HG02885 (cell line): ENCODE measurements around the gene SLC6A4.
"Not testable (repeated sequence)": the region's sequence is repeated elsewhere in the genome, so short reads cannot be mapped to it uniquely, and the experiment has no call there.

ENCODE experiments used
- ATAC-seq: cut with Tn5 transposase; IDR thresholded peaks from one replicate; pipeline ENCODE4 v1.9.1; 2021; ENCODE audit warnings: mild to moderate bottlenecking; ENCODE audit not compliant: unreplicated experiment, poor library complexity

Gene SLC6A4

GRCh38 chr17:30239089-30239462, 3.6 kb upstream of the SLC6A4 start:
- ATAC-seq = no peak

GRCh38 chr17:30238387-30239088, 3.0 kb upstream of the SLC6A4 start:
- no peak for ATAC-seq

GRCh38 chr17:30238003-30238344, 2.5 kb upstream of the SLC6A4 start:
- ATAC-seq = no peak

GRCh38 chr17:30237296-30238002, 2.0 kb upstream of the SLC6A4 start:
- ATAC-seq = no peak

GRCh38 chr17:30236766-30237165, 1.3 kb upstream of the SLC6A4 start:
- ATAC-seq = no peak

- no peak for ATAC-seq
These were observed 764 bp upstream of the SLC6A4 start for GRCh38 chr17:30236297-30236624.

- ATAC-seq = no peak
These were observed 533 bp downstream of the SLC6A4 start for GRCh38 chr17:30234964-30235363.

- no peak for ATAC-seq
These were observed 1.2 kb downstream of the SLC6A4 start for GRCh38 chr17:30234296-30234695.

- no peak for ATAC-seq
These were observed 2.6 kb downstream of the SLC6A4 start for GRCh38 chr17:30232824-30233427.

- ATAC-seq = no peak
These were observed 3.3 kb downstream of the SLC6A4 start for GRCh38 chr17:30232015-30232823.

- no peak for ATAC-seq
These were observed 4.8 kb downstream of the SLC6A4 start for GRCh38 chr17:30230596-30231125.

GRCh38 chr17:30230009-30230408, 5.5 kb downstream of the SLC6A4 start:
- ATAC-seq = not testable (repeated sequence)

- ATAC-seq = no peak
These were observed 6.5 kb downstream of the SLC6A4 start for GRCh38 chr17:30229012-30229411.

- no peak for ATAC-seq
These were observed 7.5 kb downstream of the SLC6A4 start for GRCh38 chr17:30228011-30228410.

GRCh38 chr17:30226878-30227277, 8.6 kb downstream of the SLC6A4 start:
- no peak for ATAC-seq

GRCh38 chr17:30225919-30226553, 9.5 kb downstream of the SLC6A4 start:
- ATAC-seq = no peak

GRCh38 chr17:30225112-30225511, 10.4 kb downstream of the SLC6A4 start:
- no peak for ATAC-seq

GRCh38 chr17:30224419-30224960, 11.0 kb downstream of the SLC6A4 start:
- ATAC-seq = no peak

GRCh38 chr17:30222721-30223175, 12.7 kb downstream of the SLC6A4 start:
- ATAC-seq = no peak

- no peak for ATAC-seq
These were observed 13.2 kb downstream of the SLC6A4 start for GRCh38 chr17:30222251-30222650.
